HTERT RPE-1 (cell line): ENCODE data around the gene RNASE4.
"Not testable (repeated sequence)": the region's sequence is repeated elsewhere in the genome, so short reads cannot be mapped to it uniquely, and the experiment has no call there.

Experiments used
- in situ Hi-C: fragments of 300-500 bp; cut with MboI; formaldehyde crosslinking; loops from 4 replicates; pipeline ENCODE4 v1.14.3; 2020; ENCODE audit warnings: low sequenced_read_pairs

RNASE4 gene

DNA sequence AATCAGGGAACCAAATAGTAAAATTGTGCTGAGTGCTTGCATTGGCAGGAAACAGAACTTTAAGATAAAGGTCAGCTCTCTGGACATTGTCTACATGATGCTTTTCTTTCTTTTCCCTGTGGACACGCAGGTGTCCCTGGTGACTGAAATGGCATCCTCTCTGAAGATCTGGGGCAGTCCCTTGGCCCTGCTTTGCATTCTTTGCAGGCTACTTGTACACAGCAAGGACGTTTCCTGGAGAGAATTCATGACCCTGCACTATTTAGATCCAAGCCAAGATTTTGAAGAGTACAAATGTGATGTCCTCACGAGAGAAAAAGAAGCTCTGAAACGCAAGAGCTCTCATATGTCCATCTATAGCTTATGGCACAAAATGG, 50.1 kb downstream of the RNASE4 start:
- in situ Hi-C loops: no loop called here

- in situ Hi-C loops: not testable (repeated sequence)
These were observed 53.9 kb downstream of the RNASE4 start for GRCh38 chr14:20738292-20738691.

GRCh38 chr14:20742132-20742531, 57.8 kb downstream of the RNASE4 start:
- in situ Hi-C loops: no loop called here

- in situ Hi-C loops: no loop called here
These were observed 59.2 kb downstream of the RNASE4 start for GRCh38 chr14:20743556-20743955.

- in situ Hi-C loops: no loop called here
These were observed 61.4 kb downstream of the RNASE4 start, which contains the start of gene EDDM3A for GRCh38 chr14:20745571-20746358. Gene EDDM3A, plus strand, starts transcription at chr14:20745887. Its CDS starts 1,694 bp downstream, at chr14:20747581.

- in situ Hi-C loops: no loop called here
These were observed 62.2 kb downstream of the RNASE4 start for GRCh38 chr14:20746566-20746965.

- in situ Hi-C loops: no loop called here
These were observed 64.1 kb downstream of the RNASE4 start for GRCh38 chr14:20748439-20748838.

DNA sequence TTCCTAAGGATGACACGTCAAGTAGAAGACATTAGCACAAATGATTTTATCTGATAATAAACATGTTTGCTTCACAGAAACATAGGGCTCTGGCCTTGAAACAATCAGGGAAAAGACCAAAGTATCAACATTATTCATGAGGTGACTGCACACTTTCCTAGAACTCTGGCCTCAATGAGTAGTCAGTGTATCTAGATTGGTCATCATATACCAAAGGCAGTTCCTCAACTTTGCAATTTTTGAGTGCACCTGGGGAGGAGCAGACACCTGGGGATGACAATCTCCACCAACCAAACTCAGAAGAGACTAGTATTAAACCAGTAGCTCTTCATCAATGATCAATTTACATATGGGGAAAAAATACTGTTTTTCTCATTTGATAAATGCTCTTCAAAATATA, 65.8 kb downstream of the RNASE4 start:
- in situ Hi-C loops: no loop called here
